ENCODE results near the gene MIPEP.

- TF ChIP-seq HNRNPH1 (optimal IDR thresholded peaks at IDR 0.05; ENCODE audit: low read depth, low read length) (no peak), ZNF57 (CRISPR knock-in tag; IDR thresholded peaks at IDR 0.05) (no peak)
These were observed 82.2 kb downstream of the MIPEP start for GRCh38 chr13:23806874-23807526.

Measured in K562 (cell line).